ENCODE results near the gene HOXA5. TPM values are rescaled to one million over a fixed set of nuclear protein-coding genes. Genes with fewer than 3 reads are reported as not detected.
A peak's percentile ranks its signal among the peaks of the same experiment; 100 is the strongest.

The HOXA5 gene
- total RNA-seq, 6 experiments from 2014 or later = 0.18 to 1.5 (median 0.65) TPM

DNA sequence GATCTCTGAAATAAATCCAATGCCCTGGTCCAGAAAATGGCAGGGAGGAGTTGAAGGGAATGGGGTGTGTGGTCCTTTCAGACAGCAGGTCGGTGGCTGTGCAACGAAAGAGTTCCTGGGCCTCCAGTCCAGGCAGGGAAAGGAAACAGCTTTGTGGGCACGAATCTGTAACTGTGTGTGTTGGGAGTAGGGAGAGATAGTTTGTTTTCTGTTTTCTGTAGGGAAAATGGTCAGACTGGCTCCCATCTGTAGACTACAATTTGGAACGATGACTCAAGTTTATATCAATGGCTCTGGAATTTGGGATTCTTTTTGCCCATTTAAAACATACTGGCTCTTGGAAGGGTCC lies 24.4 kb upstream of the HOXA5 start:
- ATAC-seq = no peak
- Histone ChIP-seq H3K36me3 (no peaks in the 10 kb centered on the region), H3K27me3 (peaks cover 41 to 96% of the 10 kb centered on the region in 2 donors), H3K4me3 (no peak overlapping the region), H3K9me3 (no peaks in the 10 kb centered on the region), H3K27ac (no peak overlapping the region), H3K4me1 (peaks cover 0 to under 1% (median 0%) of the 10 kb centered on the region in 4 donors)
- TF ChIP-seq, protein P1, sequence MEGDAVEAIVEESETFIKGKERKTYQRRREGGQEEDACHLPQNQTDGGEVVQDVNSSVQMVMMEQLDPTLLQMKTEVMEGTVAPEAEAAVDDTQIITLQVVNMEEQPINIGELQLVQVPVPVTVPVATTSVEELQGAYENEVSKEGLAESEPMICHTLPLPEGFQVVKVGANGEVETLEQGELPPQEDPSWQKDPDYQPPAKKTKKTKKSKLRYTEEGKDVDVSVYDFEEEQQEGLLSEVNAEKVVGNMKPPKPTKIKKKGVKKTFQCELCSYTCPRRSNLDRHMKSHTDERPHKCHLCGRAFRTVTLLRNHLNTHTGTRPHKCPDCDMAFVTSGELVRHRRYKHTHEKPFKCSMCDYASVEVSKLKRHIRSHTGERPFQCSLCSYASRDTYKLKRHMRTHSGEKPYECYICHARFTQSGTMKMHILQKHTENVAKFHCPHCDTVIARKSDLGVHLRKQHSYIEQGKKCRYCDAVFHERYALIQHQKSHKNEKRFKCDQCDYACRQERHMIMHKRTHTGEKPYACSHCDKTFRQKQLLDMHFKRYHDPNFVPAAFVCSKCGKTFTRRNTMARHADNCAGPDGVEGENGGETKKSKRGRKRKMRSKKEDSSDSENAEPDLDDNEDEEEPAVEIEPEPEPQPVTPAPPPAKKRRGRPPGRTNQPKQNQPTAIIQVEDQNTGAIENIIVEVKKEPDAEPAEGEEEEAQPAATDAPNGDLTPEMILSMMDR (IDR thresholded peaks at IDR 0.05) = no peak
- TF ChIP-seq POLR2A (IDR thresholded peaks at IDR 0.05) = no peak
- intact Hi-C loops (cut with DNase I) = loop anchor here in 1 of 2 donors (10.0 kb wide), 1 partner anchor 73 kb away; the partner anchor contains the start of gene HOXA1
- DNase-seq = peak in 1 of 3 donors; percentile 7
- WGBS (ENCODE audit: insufficient coverage, low coverage, low lambda C conversion rate, missing lambda C conversion rate) = 18% methylated on average over 4 of the region's 4 CpGs

DNA sequence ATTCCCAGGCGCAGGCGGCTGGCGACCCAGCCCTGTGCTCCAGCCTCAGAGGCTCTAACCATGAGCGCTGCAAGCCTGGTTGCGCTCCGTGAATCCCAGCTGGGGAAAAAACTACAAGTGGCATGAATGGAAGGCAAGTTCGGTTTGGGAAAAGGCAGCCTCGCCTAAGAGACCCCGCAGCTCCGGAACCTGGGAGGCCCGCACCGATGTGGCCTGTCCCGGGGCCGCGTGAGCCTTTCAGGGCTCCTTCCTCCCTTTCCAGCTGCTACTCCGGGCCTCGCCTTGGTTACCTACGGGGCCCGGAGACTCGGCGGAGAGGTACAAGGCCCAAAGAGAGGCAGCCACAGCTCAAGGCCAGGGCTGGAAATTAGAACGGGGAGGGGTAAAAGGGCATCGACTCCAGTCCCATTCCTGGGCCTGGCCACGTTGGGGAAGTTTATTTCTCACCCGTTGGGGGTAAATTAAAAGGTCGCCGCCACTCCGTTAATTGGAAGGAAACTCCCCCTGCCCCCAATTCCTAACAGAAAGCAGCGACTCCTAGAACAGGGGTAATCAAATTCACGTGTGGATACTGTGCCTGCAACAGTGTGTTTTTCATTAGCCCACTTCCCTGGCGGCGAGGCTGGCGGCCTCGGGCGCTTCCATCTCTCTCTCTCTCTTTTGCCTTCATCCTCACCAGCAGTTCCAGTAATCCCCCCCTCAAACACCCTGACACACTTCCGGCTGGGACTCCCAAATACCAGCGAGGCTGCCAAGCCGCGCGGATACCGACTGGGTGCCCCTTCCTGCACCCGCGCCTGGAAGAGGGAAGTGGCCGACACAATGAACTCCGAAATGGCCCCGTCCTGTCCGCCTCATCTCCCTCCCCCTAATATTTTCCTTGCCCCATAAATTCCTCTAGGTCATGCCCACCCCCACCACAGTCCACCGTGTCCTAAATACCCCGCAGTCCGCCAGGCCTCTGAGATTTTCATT lies 23.3 kb upstream of the HOXA5 start:
- ATAC-seq (no peak), DNase-seq (peak in 1 of 3 donors; percentile 54)
- H3K27ac ChIP-seq = no peak overlapping the region
- intact Hi-C loops (cut with DNase I) = loop anchor here in 1 of 2 donors (10.0 kb wide), 1 partner anchor 72 kb away; the partner anchor contains the start of gene HOXA1
- no peak overlapping the region for H3K4me3 ChIP-seq
- H3K36me3 ChIP-seq = no peaks in the 10 kb centered on the region
- TF ChIP-seq, protein P1 (IDR thresholded peaks at IDR 0.05) = no peak
- TF ChIP-seq POLR2A (IDR thresholded peaks at IDR 0.05) = no peak
- WGBS (ENCODE audit: insufficient coverage, low coverage, low lambda C conversion rate, missing lambda C conversion rate) = 6% methylated on average over 35 of the region's 50 CpGs
- H3K27me3 ChIP-seq = peaks cover 35 to 85% of the 10 kb centered on the region in 2 donors
- no peaks in the 10 kb centered on the region for H3K9me3 ChIP-seq
- no peaks in the 10 kb centered on the region for H3K4me1 ChIP-seq

DNA sequence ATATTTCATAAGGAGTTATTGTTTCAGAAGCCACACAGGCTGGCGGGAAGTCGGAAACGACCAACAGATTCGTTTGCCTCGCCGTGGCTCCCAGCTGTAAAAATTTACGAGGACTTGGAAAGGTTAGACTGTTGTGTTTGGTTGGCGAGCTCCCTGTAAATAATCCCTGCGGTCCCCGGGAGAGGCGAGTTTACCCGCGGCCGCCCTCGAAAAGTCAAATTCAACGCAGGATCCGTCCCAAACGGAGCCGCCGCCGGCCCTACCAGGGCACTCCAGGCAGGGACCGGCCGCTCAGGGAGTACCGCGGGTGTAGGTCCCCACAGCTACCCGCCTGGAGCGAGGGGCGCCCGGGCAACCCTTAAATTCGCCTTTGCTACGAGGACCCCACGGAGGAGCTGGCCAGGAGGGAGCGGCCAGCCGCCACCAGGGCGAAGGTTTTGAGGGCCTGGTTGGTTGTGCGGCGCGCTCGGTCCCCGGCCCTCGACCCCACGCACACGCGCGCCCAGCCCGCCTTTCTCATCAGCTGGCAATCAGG lies 22.6 kb upstream of the HOXA5 start:
- WGBS (ENCODE audit: insufficient coverage, low coverage, low lambda C conversion rate, missing lambda C conversion rate) = 10% methylated on average over 23 of the region's 46 CpGs
- peak in 1 of 3 donors; percentile 52 for DNase-seq
- no peak for TF ChIP-seq POLR2A (IDR thresholded peaks at IDR 0.05)
- TF ChIP-seq, protein P1 (IDR thresholded peaks at IDR 0.05) = no peak
- intact Hi-C loops (cut with DNase I) = loop anchor here in 1 of 2 donors (10.0 kb wide), 1 partner anchor 71 kb away; the partner anchor contains the start of gene HOXA1
- no peaks in the 10 kb centered on the region for H3K9me3 ChIP-seq
- H3K36me3 ChIP-seq = no peaks in the 10 kb centered on the region
- H3K4me3 ChIP-seq = no peak overlapping the region
- H3K27ac ChIP-seq = no peak overlapping the region
- peaks cover 34 to 77% of the 10 kb centered on the region in 2 donors for H3K27me3 ChIP-seq
- no peak for ATAC-seq
- H3K4me1 ChIP-seq = peaks cover 0 to 3% (median 0%) of the 10 kb centered on the region in 4 donors

DNA sequence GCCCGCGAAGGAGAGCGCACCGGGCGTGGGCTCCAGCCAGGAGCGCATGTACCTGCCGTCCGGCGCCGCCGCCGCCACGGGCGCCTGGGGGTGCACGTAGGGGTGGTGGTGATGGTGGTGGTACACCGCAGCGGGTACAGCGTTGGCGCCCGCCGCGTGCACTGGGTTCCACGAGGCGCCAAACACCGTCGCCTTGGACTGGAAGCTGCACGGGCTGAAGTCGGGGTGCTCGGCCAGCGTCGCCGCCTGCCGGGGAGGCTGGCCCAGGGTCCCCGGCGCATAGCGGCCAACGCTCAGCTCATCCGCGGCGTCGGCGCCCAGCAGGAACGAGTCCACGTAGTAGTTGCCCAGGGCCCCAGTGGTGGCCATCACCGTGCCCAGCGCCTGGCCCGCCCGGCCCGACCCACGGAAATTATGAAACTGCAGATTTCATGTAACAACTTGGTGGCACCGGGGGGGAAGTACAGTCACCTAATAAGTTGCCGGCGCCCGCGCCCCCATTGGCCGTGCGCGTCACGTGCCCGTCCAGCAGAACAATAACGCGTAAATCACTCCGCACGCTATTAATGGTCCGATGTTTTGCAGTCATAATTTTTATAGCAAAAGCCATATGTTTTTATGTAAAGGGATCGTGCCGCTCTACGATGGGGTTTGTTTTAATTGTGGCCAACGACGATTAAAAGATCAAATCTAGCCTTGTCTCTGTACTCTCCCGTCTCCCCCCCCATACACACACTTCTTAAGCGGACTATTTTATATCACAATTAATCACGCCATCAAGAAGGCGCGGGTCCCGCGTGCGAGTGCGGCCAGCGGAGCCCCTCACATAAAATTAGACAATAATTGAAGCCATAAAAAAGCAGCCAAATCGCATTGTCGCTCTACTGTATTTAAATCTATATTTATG lies 21.9 kb upstream of the HOXA5 start, which contains the start of gene HOXA9:
TSS of gene HOXA9 (minus strand) at position 449 of the 907 bp plus-strand sequence. CDS start at position 369, 80 bp downstream.
- DNase-seq (peak in 1 of 3 donors; percentile 65), ATAC-seq (peak in 1 of 4 donors; percentile 6)
- 6% methylated on average over 22 of the region's 82 CpGs for WGBS (ENCODE audit: insufficient coverage, low coverage, low lambda C conversion rate, missing lambda C conversion rate)
- Histone ChIP-seq H3K27me3 (peaks cover 30 to 72% of the 10 kb centered on the region in 2 donors), H3K9me3 (no peaks in the 10 kb centered on the region), H3K4me1 (peaks cover 0 to 10% (median 3%) of the 10 kb centered on the region in 4 donors), H3K36me3 (no peaks in the 10 kb centered on the region), H3K27ac (no peak within 1 kb of the TSS), H3K4me3 (peak within 1 kb of the TSS in 1 of 3 donors; percentile 17)
- TF ChIP-seq, protein P1 (IDR thresholded peaks at IDR 0.05) = no peak
- no peak for TF ChIP-seq POLR2A (IDR thresholded peaks at IDR 0.05)
- intact Hi-C loops (cut with DNase I) = loop anchor here in 1 of 2 donors (10.0 kb wide), 1 partner anchor 71 kb away; the partner anchor contains the start of gene HOXA1
